ENCODE measurements around the gene GCAT. TPM values are rescaled to one million over a fixed set of nuclear protein-coding genes. Genes with fewer than 3 reads are reported as not detected.
A peak's percentile ranks its signal among the peaks of the same experiment; 100 is the strongest.

Gene GCAT
- total and polyA plus RNA-seq, 2 of the 4 experiments (the other 2 are of a cell fraction), result 20.6 to 32.3 TPM

GRCh38 chr22:37806409-37807333, 1.1 kb upstream of the GCAT start:
- Histone ChIP-seq H2AK5ac (ENCODE audit: low read depth, low read length) (peak overlapping the region; percentile 56), H2AFZ (replicated peaks; ENCODE audit: low read length, poor library complexity) (peak overlapping the region; percentile 64), H3K27ac (ENCODE audit: insufficient read depth, low read length) (no peak overlapping the region), H3K36me3 (ENCODE audit: control insufficient read depth, insufficient read depth, low read length) (no peaks in the 10 kb centered on the region), H2BK20ac (ENCODE audit: low read depth, low read length) (no peak overlapping the region), H2AK9ac (replicated peaks; ENCODE audit: low read depth, low read length, poor library complexity) (peak overlapping the region; percentile 73), H3K56ac (ENCODE audit: extremely low read depth, insufficient read depth, low read length) (peak overlapping the region; percentile 34; the same call in 1 of the 2 replicates), H3K9ac (ENCODE audit: low read depth, low read length) (peak overlapping the region; percentile 35), H4K91ac (ENCODE audit: insufficient read depth, low read depth, low read length) (no peak overlapping the region), H2BK120ac (ENCODE audit: low read depth, low read length) (no peak overlapping the region), H3K9me1 (ENCODE audit: insufficient read depth, low read length) (peaks cover 5% of the 10 kb centered on the region; the same call in 1 of the 2 replicates), H3K4ac (ENCODE audit: low read depth, low read length) (peak overlapping the region; percentile 48), H3K4me1 (ENCODE audit: control insufficient read depth, insufficient read depth, low read length) (peaks cover 12% of the 10 kb centered on the region), H4K20me1 (ENCODE audit: insufficient read depth, low read length) (peaks cover 8% of the 10 kb centered on the region; the same call in 1 of the 2 replicates), H3K23ac (ENCODE audit: low read depth, low read length) (peak overlapping the region; percentile 93), H3K27me3 (ENCODE audit: control insufficient read depth, insufficient read depth, low read length) (no peaks in the 10 kb centered on the region), H4K5ac (ENCODE audit: low read depth, low read length) (no peak overlapping the region), H2BK5ac (ENCODE audit: low read depth, low read length, poor library complexity, severe bottlenecking) (peak overlapping the region; percentile 4), H2BK15ac (ENCODE audit: low read depth, low read length) (no peak overlapping the region), H3K4me3 (ENCODE audit: insufficient read depth, low read depth, low read length) (peak overlapping the region; percentile 52), H3K18ac (ENCODE audit: low read depth, low read length) (no peak overlapping the region), H3K4me2 (ENCODE audit: low read depth, low read length) (peak overlapping the region; percentile 91), H3K9me3 (ENCODE audit: control insufficient read depth, insufficient read depth, low read length) (no peaks in the 10 kb centered on the region), H3K79me1 (ENCODE audit: low read depth in 1 of 2, low read length in 2 of 2) (peaks cover 11 to 44% of the 10 kb centered on the region in 2 experiments; a peak in 3 of 4 replicates), H4K8ac (ENCODE audit: low read depth in 2 of 2, low read length in 2 of 2) (peak overlapping the region in 1 of 2 experiments; percentile 19; a peak in 1 of 4 replicates), H3K14ac (replicated peaks; ENCODE audit: low read depth, low read length) (peak overlapping the region; percentile 64)
- intact Hi-C loops (cut with micrococcal nuclease) (loop anchor here (5.0 kb wide), 1 partner anchor 36 kb away; the partner anchor contains the start of gene ANKRD54), in situ Hi-C loops (cut with MboI; ENCODE audit: low sequenced_read_pairs) (no loop called here), dilution Hi-C loops (cut with HindIII; ENCODE audit: low sequenced_read_pairs, unreplicated experiment) (no loop called here)
- 5% methylated on average over 4 of the region's 19 CpGs; no CpG with 5 or more reads in 1 of the 2 experiments for WGBS, 2 experiments (ENCODE audit: extremely low coverage in 2 of 2, insufficient read length in 1 of 2)
- DNase-seq (peak; percentile 52), ATAC-seq (ENCODE audit: low read depth) (no peak)
- BruUV-seq (replicated peaks), result no TSS peak
- ChIA-PET POLR2A (ENCODE audit: unreplicated experiment) (no interaction called here), CTCF (interaction anchor here (1.0 to 3.2 kb wide), 3 partner anchors 11 to 164 kb away, joined by 3 to 10 read pairs (median 3); no protein-coding TSS in a partner anchor)
- TF ChIP-seq CEBPB (IDR thresholded peaks at IDR 0.05; ENCODE audit: low read depth, low read length) (no peak), POLR2A (IDR thresholded peaks at IDR 0.05; ENCODE audit: low read depth, low read length) (peak; percentile 57)

Measured in IMR-90 (cell line).